ENCODE results near the gene PLEKHO2. TPM values are rescaled to one million over a fixed set of nuclear protein-coding genes. Genes with fewer than 3 reads are reported as not detected.

Gene PLEKHO2
- total RNA-seq, 1 donor from 2014 or later: 20.3 TPM

GRCh38 chr15:64833690-64834089 lies 8.0 kb upstream of the PLEKHO2 start:
- Mint-ChIP-seq H3K9me3 (ENCODE audit: low read depth) (no peaks in the 10 kb centered on the region), H3K36me3 (ENCODE audit: low read depth) (no peaks in the 10 kb centered on the region), H3K27ac (ENCODE audit: unreplicated experiment) (no peak overlapping the region), H3K4me3 (ENCODE audit: unreplicated experiment) (no peak overlapping the region), H3K4me1 (ENCODE audit: low read depth) (peaks cover 8% of the 10 kb centered on the region), H3K27me3 (ENCODE audit: low read depth) (no peaks in the 10 kb centered on the region)
- no peak for DNase-seq (ENCODE audit: low spot score)
- TF ChIP-seq, protein P1, sequence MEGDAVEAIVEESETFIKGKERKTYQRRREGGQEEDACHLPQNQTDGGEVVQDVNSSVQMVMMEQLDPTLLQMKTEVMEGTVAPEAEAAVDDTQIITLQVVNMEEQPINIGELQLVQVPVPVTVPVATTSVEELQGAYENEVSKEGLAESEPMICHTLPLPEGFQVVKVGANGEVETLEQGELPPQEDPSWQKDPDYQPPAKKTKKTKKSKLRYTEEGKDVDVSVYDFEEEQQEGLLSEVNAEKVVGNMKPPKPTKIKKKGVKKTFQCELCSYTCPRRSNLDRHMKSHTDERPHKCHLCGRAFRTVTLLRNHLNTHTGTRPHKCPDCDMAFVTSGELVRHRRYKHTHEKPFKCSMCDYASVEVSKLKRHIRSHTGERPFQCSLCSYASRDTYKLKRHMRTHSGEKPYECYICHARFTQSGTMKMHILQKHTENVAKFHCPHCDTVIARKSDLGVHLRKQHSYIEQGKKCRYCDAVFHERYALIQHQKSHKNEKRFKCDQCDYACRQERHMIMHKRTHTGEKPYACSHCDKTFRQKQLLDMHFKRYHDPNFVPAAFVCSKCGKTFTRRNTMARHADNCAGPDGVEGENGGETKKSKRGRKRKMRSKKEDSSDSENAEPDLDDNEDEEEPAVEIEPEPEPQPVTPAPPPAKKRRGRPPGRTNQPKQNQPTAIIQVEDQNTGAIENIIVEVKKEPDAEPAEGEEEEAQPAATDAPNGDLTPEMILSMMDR (IDR thresholded peaks at IDR 0.05): no peak

- H3K9me3 Mint-ChIP-seq (ENCODE audit: low read depth): no peaks in the 10 kb centered on the region
- no peak overlapping the region for H3K27ac Mint-ChIP-seq (ENCODE audit: unreplicated experiment)
- H3K36me3 Mint-ChIP-seq (ENCODE audit: low read depth): no peaks in the 10 kb centered on the region
- H3K4me1 Mint-ChIP-seq (ENCODE audit: low read depth): peaks cover 16% of the 10 kb centered on the region
- no peaks in the 10 kb centered on the region for H3K27me3 Mint-ChIP-seq (ENCODE audit: low read depth)
- peak overlapping the region; percentile 64 for H3K4me3 Mint-ChIP-seq (ENCODE audit: unreplicated experiment)
- no peak for DNase-seq (ENCODE audit: low spot score)
- TF ChIP-seq, protein P1 (IDR thresholded peaks at IDR 0.05): peak; percentile 49
These were observed 5.6 kb upstream of the PLEKHO2 start for GRCh38 chr15:64836023-64836536.

DNA sequence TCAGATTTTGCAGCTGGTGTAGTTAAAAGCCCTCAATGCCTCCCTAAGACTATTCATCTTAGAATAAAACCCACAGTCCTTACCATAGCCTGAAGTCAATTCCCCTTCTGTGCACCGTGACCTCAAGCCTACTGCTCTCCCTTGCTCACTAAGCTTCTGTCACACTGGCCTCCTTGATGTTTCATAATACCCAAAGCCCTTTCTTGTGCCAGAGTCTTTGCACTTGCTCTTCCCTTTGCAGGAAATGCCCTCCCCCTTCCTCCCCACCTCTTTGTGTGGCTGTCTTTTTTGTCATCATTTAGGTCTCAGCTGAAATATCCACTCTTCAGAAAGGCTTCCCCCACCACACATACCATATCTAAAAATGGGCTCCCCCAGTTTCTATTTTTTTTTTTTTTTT lies 4.2 kb upstream of the PLEKHO2 start:
- no peak overlapping the region for H3K27ac Mint-ChIP-seq (ENCODE audit: unreplicated experiment)
- H3K27me3 Mint-ChIP-seq (ENCODE audit: low read depth): no peaks in the 10 kb centered on the region
- H3K36me3 Mint-ChIP-seq (ENCODE audit: low read depth): no peaks in the 10 kb centered on the region
- peaks cover 20% of the 10 kb centered on the region for H3K4me1 Mint-ChIP-seq (ENCODE audit: low read depth)
- H3K9me3 Mint-ChIP-seq (ENCODE audit: low read depth): no peaks in the 10 kb centered on the region
- H3K4me3 Mint-ChIP-seq (ENCODE audit: unreplicated experiment): no peak overlapping the region
- DNase-seq (ENCODE audit: low spot score): no peak
- TF ChIP-seq, protein P1 (IDR thresholded peaks at IDR 0.05): no peak

- H3K36me3 Mint-ChIP-seq (ENCODE audit: low read depth): no peaks in the 10 kb centered on the region
- DNase-seq (ENCODE audit: low spot score): no peak
- no peaks in the 10 kb centered on the region for H3K27me3 Mint-ChIP-seq (ENCODE audit: low read depth)
- H3K9me3 Mint-ChIP-seq (ENCODE audit: low read depth): no peaks in the 10 kb centered on the region
- peak overlapping the region; percentile 86 for H3K4me3 Mint-ChIP-seq (ENCODE audit: unreplicated experiment)
- peak overlapping the region; percentile 88 for H3K27ac Mint-ChIP-seq (ENCODE audit: unreplicated experiment)
- H3K4me1 Mint-ChIP-seq (ENCODE audit: low read depth): peaks cover 49% of the 10 kb centered on the region
- TF ChIP-seq, protein P1 (IDR thresholded peaks at IDR 0.05): no peak
These were observed 713 bp upstream of the PLEKHO2 start for GRCh38 chr15:64841060-64841343.

GRCh38 chr15:64842096-64842939 lies 603 bp downstream of the PLEKHO2 start:
- no peaks in the 10 kb centered on the region for H3K9me3 Mint-ChIP-seq (ENCODE audit: low read depth)
- no peaks in the 10 kb centered on the region for H3K36me3 Mint-ChIP-seq (ENCODE audit: low read depth)
- H3K27me3 Mint-ChIP-seq (ENCODE audit: low read depth): no peaks in the 10 kb centered on the region
- peak overlapping the region; percentile 91 for H3K4me3 Mint-ChIP-seq (ENCODE audit: unreplicated experiment)
- TF ChIP-seq, protein P1 (IDR thresholded peaks at IDR 0.05): no peak
- peak overlapping the region; percentile 83 for H3K27ac Mint-ChIP-seq (ENCODE audit: unreplicated experiment)
- H3K4me1 Mint-ChIP-seq (ENCODE audit: low read depth): peaks cover 56% of the 10 kb centered on the region
- DNase-seq (ENCODE audit: low spot score): no peak

All from chondrocyte (in vitro differentiated cells).